Calu3 (cell line): Measurements from ENCODE around the gene ATG4A. TPM values are rescaled to one million over a fixed set of nuclear protein-coding genes. Genes with fewer than 3 reads are reported as not detected.
A peak's percentile ranks its signal among the peaks of the same experiment; 100 is the strongest.

Source experiments
- BruUV-seq: library from RNA; stranded (reverse); fragments of 400-500 nt; replicated peaks from 2 replicates; lab custom pipeline; 2021; lab: Mats Ljungman, UMichigan
- CTCF ChIA-PET: fragments of 300-600 bp; sonication (Branson Sonifier 250); formaldehyde crosslinking; loops from one replicate; lab custom pipeline; 2022; ENCODE audit warnings: antibody characterized with exemption; lab: Charles Lee
- DNase-seq: peaks from one replicate; pipeline ENCODE4 v3.0.0; 2022
- H3K27ac Mint-ChIP-seq: one replicate; pipeline ENCODE4 v1.8.0; 2022; ENCODE audit warnings: mixed read lengths; ENCODE audit not compliant: unreplicated experiment
- H3K27me3 Mint-ChIP-seq: one replicate; pipeline ENCODE4 v1.8.0; 2022; ENCODE audit warnings: mixed read lengths; ENCODE audit not compliant: unreplicated experiment
- H3K36me3 Mint-ChIP-seq: one replicate; pipeline ENCODE4 v1.8.0; 2022; ENCODE audit warnings: mild to moderate bottlenecking, moderate library complexity, mixed read lengths; ENCODE audit not compliant: insufficient read depth, unreplicated experiment
- H3K4me1 Mint-ChIP-seq: one replicate; pipeline ENCODE4 v1.8.0; 2022; ENCODE audit warnings: mild to moderate bottlenecking, low read depth, mixed read lengths; ENCODE audit not compliant: unreplicated experiment
- H3K4me3 Mint-ChIP-seq: one replicate; pipeline ENCODE4 v1.8.0; 2022; ENCODE audit warnings: mild to moderate bottlenecking, low read depth, moderate library complexity, mixed read lengths; ENCODE audit not compliant: unreplicated experiment
- H3K9me3 Mint-ChIP-seq: one replicate; pipeline ENCODE4 v1.8.0; 2022; ENCODE audit warnings: low read depth, mixed read lengths; ENCODE audit not compliant: unreplicated experiment
- CTCF ChIP-seq: fragments of 200-600 bp; IDR thresholded peaks from one replicate; pipeline ENCODE4 v1.8.0; 2022; ENCODE audit warnings: antibody characterized with exemption; ENCODE audit not compliant: unreplicated experiment
- intact Hi-C: fragments of 100-400 bp; cut with micrococcal nuclease; formaldehyde crosslinking; loops from one replicate; pipeline ENCODE4 v1.10.0; 2022; ENCODE audit not compliant: unreplicated experiment
- total RNA-seq: library from RNA; stranded (reverse); gene quantifications from 2 replicates; pipeline ENCODE4 v1.2.3, GENCODE V29; 2022

ATG4A gene
- total RNA-seq, 1 experiment from 2014 or later, result 9.8 TPM

- no peak for DNase-seq
- CTCF ChIA-PET, result interaction anchor here (0.7 kb wide), 1 partner anchor 21 kb away, joined by 3 read pairs; no protein-coding TSS in a partner anchor
- Mint-ChIP-seq H3K27ac (no peak overlapping the region), H3K36me3 (no peaks in the 10 kb centered on the region), H3K27me3 (no peaks in the 10 kb centered on the region), H3K4me3 (no peak overlapping the region), H3K4me1 (no peaks in the 10 kb centered on the region), H3K9me3 (no peaks in the 10 kb centered on the region)
- no peak for TF ChIP-seq CTCF
- intact Hi-C loops, result no loop called here
- no TSS peak for BruUV-seq
Measured at GRCh38 chrX:108160309-108160708, 68.7 kb downstream of the ATG4A start.

GRCh38 chrX:108162265-108162664 is 70.7 kb downstream of the ATG4A start:
- intact Hi-C loops, result no loop called here
- no peak overlapping the region for H3K4me3 Mint-ChIP-seq
- H3K9me3 Mint-ChIP-seq, result no peaks in the 10 kb centered on the region
- CTCF ChIA-PET, result no interaction called here
- H3K36me3 Mint-ChIP-seq, result no peaks in the 10 kb centered on the region
- no TSS peak for BruUV-seq
- TF ChIP-seq CTCF, result no peak
- H3K27me3 Mint-ChIP-seq, result no peaks in the 10 kb centered on the region
- H3K27ac Mint-ChIP-seq, result no peak overlapping the region
- no peak for DNase-seq
- H3K4me1 Mint-ChIP-seq, result no peaks in the 10 kb centered on the region

GRCh38 chrX:108163333-108164082 is 71.9 kb downstream of the ATG4A start:
- Mint-ChIP-seq H3K9me3 (no peaks in the 10 kb centered on the region), H3K27ac (no peak overlapping the region), H3K4me1 (peaks cover 9% of the 10 kb centered on the region), H3K4me3 (no peak overlapping the region), H3K36me3 (no peaks in the 10 kb centered on the region), H3K27me3 (no peaks in the 10 kb centered on the region)
- DNase-seq, result no peak
- intact Hi-C loops, result no loop called here
- no TSS peak for BruUV-seq
- CTCF ChIA-PET, result interaction anchor here (0.5 to 0.6 kb wide), 2 partner anchors 12 to 885 kb away, joined by 3 to 4 read pairs; no protein-coding TSS in a partner anchor
- TF ChIP-seq CTCF, result no peak

- no peaks in the 10 kb centered on the region for H3K9me3 Mint-ChIP-seq
- H3K27ac Mint-ChIP-seq, result no peak overlapping the region
- no TSS peak for BruUV-seq
- CTCF ChIA-PET, result no interaction called here
- H3K4me3 Mint-ChIP-seq, result no peak overlapping the region
- DNase-seq, result peak; percentile 26
- no peaks in the 10 kb centered on the region for H3K27me3 Mint-ChIP-seq
- H3K36me3 Mint-ChIP-seq, result no peaks in the 10 kb centered on the region
- peak; percentile 33 for TF ChIP-seq CTCF
- intact Hi-C loops, result no loop called here
- peaks cover 9% of the 10 kb centered on the region for H3K4me1 Mint-ChIP-seq
Measured at GRCh38 chrX:108165383-108166111, 74.0 kb downstream of the ATG4A start.
